22Rv1 (cell line): Measurements from ENCODE around the gene PMM2.

Source experiments
- CTCF ChIP-seq: fragments of 450-650 bp; IDR thresholded peaks from 2 replicates; pipeline ENCODE4 v1.5.1; 2017; ENCODE audit warnings: mild to moderate bottlenecking
- ZFX ChIP-seq: fragments of 450-650 bp; IDR thresholded peaks from 2 replicates; pipeline ENCODE4 v1.6.1; 2017; ENCODE audit warnings: antibody characterized with exemption, borderline replicate concordance

- no peak for TF ChIP-seq CTCF
- no peak for TF ChIP-seq ZFX
These were observed 54.9 kb downstream of the PMM2 start for GRCh38 chr16:8852534-8852933.
